ENCODE measurements around the gene KCNN4.

GRCh38 chr19:43784241-43784980, 3.6 kb upstream of the KCNN4 start:
- TF ChIP-seq CTCF (IDR thresholded peaks at IDR 0.05) (no peak), POLR2A (IDR thresholded peaks at IDR 0.05) (no peak)
